ENCODE data around the gene STK39. TPM values are rescaled to one million over a fixed set of nuclear protein-coding genes. Genes with fewer than 3 reads are reported as not detected.
"Not testable (repeated sequence)": the region's sequence is repeated elsewhere in the genome, so short reads cannot be mapped to it uniquely, and the experiment has no call there.

Gene STK39
- total RNA-seq = 2.7 TPM

DNA sequence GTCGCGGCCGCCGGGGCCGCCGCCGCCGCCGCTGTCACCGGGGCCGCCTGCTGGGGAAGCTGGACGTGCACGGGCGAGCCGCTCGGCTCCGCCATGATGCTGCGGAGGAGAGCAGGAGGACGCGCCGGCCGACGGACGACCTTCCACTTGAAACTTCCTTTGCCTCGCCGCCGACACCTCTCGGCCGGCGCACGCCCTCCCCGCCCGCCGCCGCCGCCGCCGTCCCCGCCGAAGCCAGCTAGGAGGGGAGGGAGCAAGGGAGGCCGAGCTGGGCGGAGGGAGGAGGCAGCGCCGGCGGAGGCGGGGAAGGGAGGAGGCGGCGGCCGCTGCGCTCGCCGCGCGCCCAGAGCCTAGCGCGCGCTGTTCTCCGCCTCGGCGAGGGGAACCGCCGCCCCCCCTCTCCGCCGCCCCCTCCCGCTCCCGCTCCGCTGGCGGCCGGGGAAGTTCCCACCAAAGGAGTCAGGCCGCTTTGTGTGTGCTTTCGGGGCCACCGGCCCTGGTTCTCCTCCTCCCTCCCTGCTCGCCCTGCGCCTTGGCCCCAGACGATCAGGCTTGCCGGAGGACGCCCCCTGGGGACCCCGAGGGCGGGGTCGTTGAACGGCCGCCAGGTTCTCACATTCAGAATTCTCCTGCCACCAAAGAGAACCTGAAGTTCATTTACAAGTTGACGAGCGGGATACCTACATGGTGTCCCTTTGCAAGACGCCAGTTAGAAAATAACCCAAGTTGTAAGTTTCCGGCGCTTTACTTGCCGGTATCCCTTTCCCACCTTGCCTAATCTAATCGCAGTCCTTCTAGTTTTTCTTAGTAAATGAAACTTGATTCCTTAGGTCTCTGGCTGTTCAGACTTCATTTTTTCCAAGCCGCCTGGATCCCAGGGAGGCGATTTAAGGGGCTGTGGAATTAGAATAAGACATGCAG is at the start of gene STK39:
TSS of gene STK39 (minus strand) at position 255 of the 921 bp plus-strand sequence. CDS start at position 95, 160 bp downstream.
- DNase-seq (ENCODE audit: low read depth in 2 of 3, low spot score in 2 of 3) = peak; percentile 57 to 88 (median 86)

DNA sequence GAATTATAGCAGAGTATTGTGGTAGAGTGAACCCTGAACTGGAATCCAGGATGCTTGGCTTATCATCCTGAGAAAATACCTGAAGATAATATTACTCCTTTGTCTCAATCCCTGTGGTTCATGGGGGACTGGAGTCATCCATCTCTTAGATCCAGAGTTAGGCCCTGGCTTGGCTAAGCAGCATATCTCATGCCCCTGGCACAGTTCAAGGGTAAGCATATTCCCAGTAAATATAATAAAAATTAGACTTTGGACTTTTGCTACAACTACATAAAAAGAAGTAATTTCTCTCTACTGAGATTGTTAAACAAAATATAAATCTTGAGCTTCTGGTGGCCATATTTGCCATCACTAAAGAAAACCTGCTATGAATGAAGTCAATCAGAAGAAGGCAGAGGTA is 47.7 kb upstream of the STK39 start:
- DNase-seq (ENCODE audit: low read depth in 2 of 3, low spot score in 2 of 3) = no peak

DNA sequence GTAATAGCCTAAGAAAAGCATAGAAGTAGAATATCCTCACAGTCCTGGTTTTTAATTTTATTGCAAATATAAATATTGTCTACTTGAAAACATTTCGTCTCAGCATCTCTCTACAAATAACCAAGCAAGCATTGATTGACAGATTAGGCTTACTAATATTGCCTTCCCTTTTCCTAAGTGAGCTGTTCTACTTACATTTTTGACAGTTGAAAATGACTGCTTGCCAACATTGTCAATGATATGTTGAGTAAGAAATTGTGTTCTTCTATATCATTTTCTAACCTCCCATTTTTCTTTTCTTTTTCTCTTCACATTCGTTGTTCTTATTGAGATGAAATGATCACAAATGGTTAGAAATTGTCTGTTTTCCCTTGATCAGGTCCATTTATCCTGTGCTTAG is 47.0 kb upstream of the STK39 start:
- no peak for DNase-seq (ENCODE audit: low read depth in 2 of 3, low spot score in 2 of 3)

DNA sequence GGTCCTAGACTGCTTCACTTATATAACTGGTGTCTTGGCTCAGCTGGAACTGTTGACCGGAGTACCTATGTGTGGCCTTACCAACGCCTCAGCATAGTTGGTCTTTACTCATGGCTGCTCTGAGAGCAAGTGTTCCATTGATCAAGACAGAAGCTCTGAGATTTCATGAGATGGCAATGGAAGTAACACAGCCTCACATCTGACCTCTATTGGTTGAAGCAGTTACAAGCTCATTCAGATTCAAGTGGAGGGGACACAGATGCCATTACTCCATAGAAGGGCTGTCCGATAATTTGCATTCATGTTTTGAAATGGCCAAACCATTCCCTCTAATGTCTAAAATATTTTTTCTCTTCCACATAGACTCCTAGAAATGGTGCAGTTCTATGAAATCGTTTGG is 46.4 kb upstream of the STK39 start:
- DNase-seq (ENCODE audit: low read depth in 2 of 3, low spot score in 2 of 3) = no peak

DNA sequence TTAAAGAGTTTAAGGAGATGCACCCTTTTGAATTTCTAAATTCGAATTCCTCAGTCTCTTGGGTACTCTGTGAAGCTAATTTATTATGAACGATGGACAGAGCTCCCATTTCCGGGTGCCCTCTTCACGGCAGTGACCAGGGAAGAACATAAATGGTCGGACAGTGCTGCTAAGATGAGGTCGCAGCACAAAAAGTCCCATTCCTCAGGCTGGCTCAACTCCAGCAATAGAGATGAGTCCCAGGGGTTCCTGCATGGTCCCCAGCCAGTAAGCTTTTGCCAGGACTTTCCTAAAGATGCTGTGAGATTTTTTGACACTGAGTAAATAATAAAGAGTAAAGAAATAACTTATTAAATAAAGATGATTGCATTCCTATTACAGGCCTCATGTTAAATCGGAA is 43.0 kb upstream of the STK39 start:
- no peak for DNase-seq (ENCODE audit: low read depth in 2 of 3, low spot score in 2 of 3)

DNA sequence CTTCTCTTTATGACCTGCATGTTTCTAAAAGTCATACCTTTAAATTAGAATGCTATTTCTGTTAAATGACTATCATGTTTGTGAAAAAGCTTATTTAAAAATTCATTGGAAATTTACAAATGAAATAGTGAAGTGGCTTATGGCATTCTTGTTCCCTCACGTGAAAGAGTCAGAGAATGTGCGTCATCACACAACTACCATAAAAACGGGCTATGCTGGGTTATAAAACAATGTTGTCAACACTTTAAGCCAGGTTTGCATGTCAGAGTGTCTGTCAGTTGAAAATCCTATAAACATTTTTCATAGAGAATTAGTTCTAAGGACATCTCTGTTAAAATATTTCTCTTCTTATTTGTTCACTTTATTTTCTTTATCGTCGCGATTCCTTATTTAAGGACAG is 42.5 kb upstream of the STK39 start:
- DNase-seq (ENCODE audit: low read depth in 2 of 3, low spot score in 2 of 3) = no peak

DNA sequence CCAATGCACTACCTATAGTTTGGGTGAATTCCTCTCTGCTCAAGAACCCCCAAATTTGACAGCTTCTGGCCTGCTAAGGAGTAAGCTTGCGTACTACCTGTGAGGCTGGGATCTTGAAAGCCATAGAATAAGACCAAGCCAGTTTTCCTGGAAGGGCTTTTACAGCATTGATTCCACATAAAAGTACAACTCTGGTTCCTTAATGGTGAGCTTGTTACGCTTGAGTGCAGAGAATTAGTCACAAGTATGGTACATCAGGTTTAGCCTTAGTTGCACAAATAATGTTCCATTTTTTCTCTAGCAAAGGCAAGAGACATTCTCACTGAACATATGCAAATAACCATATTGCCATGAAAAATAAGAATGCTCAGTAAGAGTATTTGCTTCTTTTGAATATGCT is 39.1 kb upstream of the STK39 start:
- no peak for DNase-seq (ENCODE audit: low read depth in 2 of 3, low spot score in 2 of 3)

DNA sequence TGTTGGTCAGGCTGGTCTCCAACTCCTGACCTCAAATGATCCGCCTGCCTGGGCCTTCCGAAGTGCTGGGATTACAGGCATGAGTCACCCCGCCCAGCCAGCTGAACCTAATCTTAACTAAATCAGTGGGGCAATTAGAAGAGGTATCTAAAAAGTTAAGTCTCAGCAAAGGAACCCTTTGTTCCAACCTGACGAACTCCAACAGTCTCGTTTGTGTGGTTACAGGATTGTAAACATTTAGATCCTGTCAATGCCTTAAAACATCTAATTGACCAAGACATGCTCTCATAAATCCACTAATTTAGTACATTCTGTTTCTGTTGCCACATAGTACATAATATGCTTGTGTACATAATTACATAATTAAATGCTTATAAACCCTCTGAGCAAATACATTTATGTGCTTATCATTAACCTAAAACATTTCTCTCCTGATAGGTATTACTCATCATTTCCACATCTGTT is 31.1 kb upstream of the STK39 start:
- DNase-seq (ENCODE audit: low read depth in 2 of 3, low spot score in 2 of 3) = no peak

DNA sequence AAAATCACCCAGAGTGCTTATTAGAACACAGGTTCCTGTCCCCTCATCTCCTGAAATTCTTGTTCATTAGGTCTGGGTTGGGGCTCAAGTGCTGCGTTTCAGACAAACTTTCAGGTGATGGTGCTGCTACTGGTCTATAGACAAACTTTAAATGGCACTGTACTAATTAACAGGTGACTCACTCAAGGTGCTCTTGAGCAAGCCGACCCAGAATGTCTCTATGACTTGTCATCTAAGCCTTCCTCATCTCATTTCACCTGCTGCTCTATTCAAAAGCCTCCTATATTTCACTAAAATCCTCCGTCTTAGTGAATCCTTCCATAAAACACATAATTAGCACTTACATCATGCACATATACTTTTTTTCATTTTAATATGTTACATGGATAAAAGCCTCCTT is 29.9 kb upstream of the STK39 start:
- no peak for DNase-seq (ENCODE audit: low read depth in 2 of 3, low spot score in 2 of 3)

DNA sequence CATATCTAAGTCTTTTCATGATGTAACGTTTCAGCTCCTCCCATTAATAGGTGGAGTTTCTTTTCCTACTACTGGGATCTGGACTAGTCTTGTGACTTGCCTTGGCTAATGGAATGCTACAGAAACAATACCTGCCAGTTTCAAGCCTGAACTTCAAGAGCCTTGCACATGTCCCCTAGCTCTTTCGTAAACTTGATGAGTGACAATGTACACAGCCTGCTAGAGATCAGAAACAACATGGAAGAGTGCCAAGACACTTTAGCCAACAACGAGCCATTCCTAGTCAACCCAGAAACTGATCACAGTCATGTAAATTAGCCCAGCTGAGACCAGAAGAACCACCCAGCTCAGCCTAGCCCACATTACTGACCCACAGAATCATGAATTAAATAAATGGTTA is 24.8 kb upstream of the STK39 start:
- no peak for DNase-seq (ENCODE audit: low read depth in 2 of 3, low spot score in 2 of 3)

DNA sequence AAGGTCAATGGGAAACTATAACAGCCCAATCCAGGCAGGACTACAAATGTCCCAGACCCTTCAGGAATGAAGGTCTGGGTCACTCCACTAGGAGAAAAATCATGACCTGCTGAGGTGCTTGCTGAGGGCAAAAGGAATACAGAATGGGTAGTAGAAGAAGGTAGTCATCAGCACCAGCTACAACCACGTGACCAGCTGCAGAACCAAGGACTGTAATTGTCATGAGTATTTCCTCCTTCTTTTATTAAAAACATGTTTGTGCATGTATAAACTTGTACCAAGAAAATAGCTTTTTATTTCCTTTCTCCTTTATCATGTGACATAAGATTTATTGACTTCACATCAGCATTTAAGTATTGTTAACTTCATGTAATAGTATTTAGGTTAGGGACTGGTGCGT is 15.5 kb upstream of the STK39 start:
- DNase-seq (ENCODE audit: low read depth in 2 of 3, low spot score in 2 of 3) = not testable (repeated sequence)

DNA sequence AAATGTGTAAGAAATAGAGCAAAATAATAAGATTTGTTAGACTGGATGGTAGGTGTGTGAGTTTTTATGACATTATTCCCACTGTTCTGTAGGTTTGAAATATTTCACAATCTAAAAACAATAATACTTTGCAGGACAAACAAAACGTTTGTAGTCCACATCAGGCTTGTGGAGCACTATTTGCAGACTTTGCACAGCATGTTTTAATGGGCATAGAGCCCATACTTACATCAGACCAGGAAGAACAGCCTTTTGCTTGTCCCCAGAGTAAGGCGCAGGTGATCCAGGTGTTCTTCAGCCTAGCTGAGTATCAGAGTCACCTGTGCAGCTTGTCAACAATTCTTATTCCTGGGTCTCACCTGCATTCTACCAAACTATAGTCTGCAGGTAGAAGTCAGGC is 9.1 kb upstream of the STK39 start:
- no peak for DNase-seq (ENCODE audit: low read depth in 2 of 3, low spot score in 2 of 3)

DNA sequence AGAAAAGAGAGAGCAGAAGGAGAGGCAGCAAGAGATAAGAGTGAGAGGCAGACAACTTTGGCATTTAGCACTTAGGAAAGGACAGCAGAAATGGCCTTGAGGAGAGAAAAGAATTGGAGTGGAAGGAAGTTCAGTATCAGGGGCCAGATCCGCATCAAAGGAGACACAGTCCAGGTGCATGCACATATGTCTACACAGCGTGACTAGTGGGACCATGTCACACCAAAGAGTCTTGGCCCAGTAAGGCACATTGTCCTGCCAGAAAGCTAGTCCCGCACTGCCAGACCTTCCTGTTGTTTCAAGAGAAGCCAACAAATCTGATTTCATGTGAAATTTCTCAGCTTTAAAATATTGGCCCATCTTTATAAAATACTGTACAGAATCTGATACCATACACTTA is 8.5 kb upstream of the STK39 start:
- DNase-seq (ENCODE audit: low read depth in 2 of 3, low spot score in 2 of 3) = no peak

DNA sequence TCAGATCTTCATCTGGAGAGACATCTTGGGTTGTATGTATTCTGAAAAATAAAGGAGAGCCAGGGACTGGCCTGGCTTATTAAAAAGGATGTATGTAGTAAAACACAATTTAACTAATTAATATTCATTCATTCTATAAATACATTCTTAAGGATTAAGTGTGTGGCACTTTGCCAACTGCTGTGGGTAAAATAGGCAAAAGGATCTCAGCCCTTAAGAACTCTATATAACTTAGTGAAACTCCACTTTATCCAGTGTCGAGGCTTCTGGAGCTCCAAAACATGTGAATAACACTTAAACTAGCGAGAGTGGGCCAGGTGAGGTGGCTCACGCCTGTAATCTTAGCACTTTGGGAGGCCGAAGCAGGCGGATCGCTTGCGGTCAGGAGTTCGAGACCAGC is 7.7 kb upstream of the STK39 start:
- DNase-seq (ENCODE audit: low read depth in 2 of 3, low spot score in 2 of 3) = no peak

DNA sequence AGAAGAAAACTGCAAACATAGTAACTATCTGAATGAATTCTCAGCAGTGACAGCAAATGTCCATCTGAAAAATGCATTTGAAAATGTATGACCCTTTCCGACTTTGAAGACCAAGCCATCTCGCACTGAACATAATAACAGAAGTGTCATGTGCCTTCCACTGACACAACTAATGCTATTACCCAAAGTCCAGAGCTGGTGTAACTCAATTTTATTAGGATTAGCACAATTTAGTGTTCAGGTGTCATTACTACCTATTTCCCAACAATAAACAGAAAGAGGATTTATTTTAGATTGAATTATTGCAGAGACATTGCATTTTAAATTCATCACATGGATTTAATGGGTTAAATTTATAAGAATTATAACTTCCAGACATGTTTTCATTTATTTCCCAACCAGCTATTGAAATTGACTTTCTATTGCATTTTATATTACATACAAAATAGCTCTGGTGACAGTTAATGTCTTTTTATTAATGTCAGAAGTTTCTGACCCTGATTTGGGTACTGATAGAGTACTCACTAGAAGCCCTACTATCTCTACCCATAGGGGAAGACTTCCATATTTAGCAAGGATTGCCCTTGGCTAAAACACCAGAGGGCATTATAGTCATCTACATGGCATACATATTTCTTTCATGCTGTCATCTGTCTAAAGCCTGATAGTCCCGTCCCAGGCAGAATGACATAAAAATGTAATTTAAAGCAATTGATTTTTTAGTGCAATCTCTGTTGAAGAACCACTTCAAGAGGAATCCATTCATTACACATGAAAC is 7.0 kb upstream of the STK39 start:
- DNase-seq (ENCODE audit: low read depth in 2 of 3, low spot score in 2 of 3) = no peak

DNA sequence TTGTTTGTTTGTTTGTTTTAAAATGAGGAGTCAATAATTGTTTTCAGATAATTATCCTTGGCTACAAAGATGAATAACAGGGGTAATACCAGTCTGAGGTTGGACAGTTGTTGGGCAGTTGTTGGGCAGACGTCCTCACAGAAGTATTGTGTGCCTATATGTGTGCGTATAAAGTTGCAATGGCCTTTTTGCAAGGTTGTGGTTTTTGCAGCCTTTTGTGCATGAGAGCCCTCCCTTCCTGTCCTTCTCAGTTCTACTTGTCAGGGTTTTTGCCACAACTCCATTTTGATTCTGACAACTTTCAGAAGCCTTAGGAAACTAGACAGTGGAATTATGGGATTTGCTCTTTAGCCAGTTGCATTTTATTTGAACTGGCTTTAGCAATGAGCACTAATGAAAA is 6.0 kb upstream of the STK39 start:
- no peak for DNase-seq (ENCODE audit: low read depth in 2 of 3, low spot score in 2 of 3)

DNA sequence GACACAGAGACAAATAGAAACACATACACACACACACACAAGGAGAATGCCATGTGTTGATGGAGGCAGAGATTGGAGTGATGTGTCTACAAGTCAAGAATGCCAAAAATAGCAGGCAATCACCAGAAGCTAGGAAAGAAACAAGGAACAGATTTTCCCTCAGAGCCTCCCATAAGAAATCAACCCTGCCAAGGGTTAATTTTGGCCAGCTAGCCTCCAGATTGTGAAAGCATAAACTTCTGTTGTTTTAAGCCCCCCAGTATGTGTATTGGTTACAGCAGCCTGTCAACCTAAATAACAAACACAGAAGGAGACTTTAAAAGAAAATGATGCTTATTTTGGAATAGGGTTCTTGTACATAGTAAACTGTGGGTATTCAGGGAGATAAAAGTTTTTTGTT is 5.6 kb upstream of the STK39 start:
- DNase-seq (ENCODE audit: low read depth in 2 of 3, low spot score in 2 of 3) = no peak

DNA sequence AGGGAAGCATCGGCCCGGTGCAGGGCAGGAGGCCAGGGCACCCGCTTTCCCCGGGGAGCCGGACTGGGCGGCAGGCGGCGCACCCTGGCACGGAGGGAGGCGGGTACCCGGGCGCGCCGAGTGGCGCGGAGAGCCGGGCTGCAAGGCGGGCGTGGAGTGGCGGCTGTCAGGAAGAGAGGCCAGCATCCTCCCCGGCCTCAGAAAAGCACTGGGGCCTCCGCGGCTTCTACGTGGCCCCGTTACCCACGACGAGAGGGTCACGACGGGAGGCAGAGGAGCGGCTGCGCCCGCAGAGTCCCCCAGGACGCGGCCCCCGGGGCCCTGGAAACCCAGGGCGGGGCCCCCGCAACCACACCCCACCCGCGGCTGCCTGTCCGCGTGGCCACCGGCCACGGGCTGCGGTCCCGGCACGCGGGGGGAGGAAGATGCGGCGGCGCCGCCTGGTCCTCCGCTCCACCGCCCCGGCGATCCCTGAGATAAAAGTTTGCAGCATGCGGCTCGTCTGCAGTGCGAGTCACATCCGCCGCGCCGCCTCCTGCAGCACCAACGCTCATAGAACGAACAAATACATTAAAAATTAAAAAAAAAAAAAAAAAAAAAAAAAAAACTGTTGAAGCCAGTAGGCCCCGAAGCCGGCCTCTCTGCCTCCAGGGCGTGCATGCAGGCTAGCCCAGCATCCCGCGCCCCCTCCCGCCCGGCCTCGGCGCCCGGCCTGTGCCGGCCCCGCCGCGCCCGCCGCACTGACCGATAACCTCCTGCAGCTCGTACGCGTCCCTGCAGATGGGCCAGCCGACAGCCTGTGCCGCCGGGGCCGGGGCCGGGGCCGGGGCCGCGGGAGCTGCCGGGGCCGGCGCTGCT is 683 bp downstream of the STK39 start:
- peak; percentile 58 to 85 (median 81) for DNase-seq (ENCODE audit: low read depth in 2 of 3, low spot score in 2 of 3)

DNA sequence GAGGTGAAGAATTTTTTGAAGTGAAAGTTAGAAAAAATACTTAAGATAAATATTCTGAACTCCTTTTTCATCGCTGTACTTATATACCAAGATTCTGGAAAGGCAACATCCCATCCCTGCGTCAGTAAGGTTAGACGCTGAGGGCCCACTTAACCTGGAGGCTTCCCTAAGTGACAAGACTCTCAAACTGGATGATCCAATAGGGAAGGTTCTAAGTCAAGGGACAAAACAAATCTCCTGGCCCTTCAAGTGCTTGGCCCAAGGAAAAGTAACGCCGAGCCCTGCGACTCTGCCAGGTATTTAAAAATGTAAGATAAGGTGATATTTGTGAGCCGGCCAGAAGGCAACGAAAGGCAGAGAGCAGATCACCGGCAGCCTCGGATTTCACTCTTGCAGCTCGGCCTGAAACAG is 1.3 kb downstream of the STK39 start:
- no peak for DNase-seq (ENCODE audit: low read depth in 2 of 3, low spot score in 2 of 3)

DNA sequence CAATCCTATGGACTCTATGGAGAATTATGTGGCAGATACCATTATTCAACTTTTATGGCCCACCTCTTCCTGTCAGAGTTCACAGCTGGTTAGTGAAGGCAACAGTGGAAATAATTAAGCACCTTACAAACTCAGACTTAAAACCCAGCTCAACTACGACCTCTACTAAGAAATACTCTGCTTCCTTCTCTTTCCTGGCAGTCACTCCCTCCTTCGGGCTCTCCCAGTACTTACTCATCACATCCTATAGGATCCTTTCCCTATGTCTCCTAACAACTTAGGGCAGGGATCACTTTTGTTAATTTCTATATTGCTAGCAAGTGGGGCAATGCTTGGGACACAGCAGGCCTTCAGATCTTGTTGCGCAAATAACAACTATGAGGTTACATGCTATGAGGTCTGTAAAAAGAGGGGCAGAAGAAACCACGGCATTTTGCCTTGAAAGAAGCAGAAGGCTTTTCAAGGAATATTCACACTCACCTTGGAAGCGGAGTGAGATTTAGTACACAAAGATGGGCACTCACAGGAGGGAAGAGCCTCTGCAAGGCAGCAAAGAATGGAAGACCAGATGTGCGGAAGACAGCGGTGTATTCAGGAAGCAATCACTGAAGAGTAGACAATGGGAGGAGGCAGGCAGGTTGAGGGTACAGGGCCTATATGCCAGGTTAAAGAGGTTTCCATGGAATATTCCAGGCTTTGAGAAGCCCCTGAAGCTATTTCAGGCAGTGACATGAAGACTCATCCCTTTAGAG is 2.1 kb downstream of the STK39 start:
- DNase-seq (ENCODE audit: low read depth in 2 of 3, low spot score in 2 of 3) = no peak

Measured in hematopoietic multipotent progenitor cell (in vitro differentiated cells).